H9 (cell line): ENCODE measurements around the gene GATD1. TPM values are rescaled to one million over a fixed set of nuclear protein-coding genes. Genes with fewer than 3 reads are reported as not detected.

ENCODE experiments used
- DNase-seq: peaks from one replicate; pipeline ENCODE4 v3.0.0-alpha.2; 2017
- H2AFZ ChIP-seq: one replicate; pipeline ENCODE4 v1.6.1; 2013; ENCODE audit warnings: mild to moderate bottlenecking, low read length, control low read depth, moderate library complexity
- H2AK5ac ChIP-seq: 2 replicates; pipeline ENCODE4 v1.6.1; 2013; ENCODE audit warnings: low read length, control low read depth, mixed read lengths; ENCODE audit not compliant: insufficient read length
- H2BK120ac ChIP-seq: one replicate; pipeline ENCODE4 v1.6.1; 2013; ENCODE audit warnings: low read depth, mild to moderate bottlenecking, low read length, control low read depth, inconsistent platforms; ENCODE audit not compliant: poor library complexity, severe bottlenecking
- H2BK12ac ChIP-seq: 2 replicates; pipeline ENCODE4 v1.6.1; 2013; ENCODE audit warnings: low read length, control low read depth, mixed read lengths, low read depth; ENCODE audit not compliant: insufficient read length
- H2BK15ac ChIP-seq: 2 replicates; pipeline ENCODE4 v1.6.1; 2013; ENCODE audit warnings: low read depth, low read length, control low read depth
- H2BK20ac ChIP-seq: one replicate; pipeline ENCODE4 v1.6.1; 2013; ENCODE audit warnings: low read depth, mild to moderate bottlenecking, low read length, control low read depth, inconsistent platforms; ENCODE audit not compliant: poor library complexity, severe bottlenecking
- H2BK5ac ChIP-seq: 2 replicates; pipeline ENCODE4 v1.6.1; 2013; ENCODE audit warnings: low read length, control low read depth, mixed read lengths; ENCODE audit not compliant: insufficient read length
- H3K14ac ChIP-seq: 2 replicates; pipeline ENCODE4 v1.6.1; 2013; ENCODE audit warnings: low read length, control low read depth; ENCODE audit not compliant: insufficient read depth
- H3K18ac ChIP-seq: 2 replicates; pipeline ENCODE4 v1.6.1; 2013; ENCODE audit warnings: low read depth, mild to moderate bottlenecking, mixed read lengths, low read length, control low read depth; ENCODE audit not compliant: insufficient read length
- H3K23ac ChIP-seq: 2 replicates; pipeline ENCODE4 v1.6.1; 2013; ENCODE audit warnings: low read length, control low read depth, mixed read lengths, low read depth; ENCODE audit not compliant: insufficient read length
- H3K23me2 ChIP-seq: 2 replicates; pipeline ENCODE4 v1.6.1; 2013; ENCODE audit warnings: low read depth, mild to moderate bottlenecking, mixed read lengths, low read length, control low read depth; ENCODE audit not compliant: insufficient read length, poor library complexity, severe bottlenecking
- H3K27ac ChIP-seq: 2 replicates; pipeline ENCODE4 v1.5.1; 2013; ENCODE audit warnings: low read length, control low read depth, mixed read lengths, low read depth; ENCODE audit not compliant: insufficient read length
- H3K27me3 ChIP-seq: 2 replicates; pipeline ENCODE4 v1.6.1; 2013; ENCODE audit warnings: low read length, control low read depth, inconsistent platforms; ENCODE audit not compliant: insufficient read depth
- H3K4ac ChIP-seq: 2 replicates; pipeline ENCODE4 v1.6.1; 2013; ENCODE audit warnings: low read depth, mild to moderate bottlenecking, control low read depth, inconsistent platforms, low read length, moderate library complexity
- H3K4me1 ChIP-seq: 2 replicates; pipeline ENCODE4 v1.6.1; 2013; ENCODE audit warnings: low read length, control low read depth, inconsistent platforms; ENCODE audit not compliant: insufficient read depth
- H3K4me2 ChIP-seq: 2 replicates; pipeline ENCODE4 v1.6.1; 2013; ENCODE audit warnings: low read length, control low read depth, mixed read lengths; ENCODE audit not compliant: insufficient read length, insufficient read depth
- H3K56ac ChIP-seq: 2 replicates; pipeline ENCODE4 v1.6.1; 2013; ENCODE audit warnings: low read depth, mild to moderate bottlenecking, mixed read lengths, low read length, control low read depth; ENCODE audit not compliant: insufficient read length
- H3K79me1 ChIP-seq: 2 replicates; pipeline ENCODE4 v1.6.1; 2013; ENCODE audit warnings: low read depth, mild to moderate bottlenecking, moderate library complexity, low read length, control low read depth, inconsistent platforms; ENCODE audit not compliant: insufficient read depth, poor library complexity, severe bottlenecking
- H3K79me2 ChIP-seq: 2 replicates; pipeline ENCODE4 v1.6.1; 2013; ENCODE audit warnings: low read length, control low read depth, inconsistent platforms; ENCODE audit not compliant: insufficient read depth
- H3K9ac ChIP-seq: 2 replicates; pipeline ENCODE4 v1.6.1; 2013; ENCODE audit warnings: low read length, control low read depth, mixed read lengths; ENCODE audit not compliant: insufficient read length; ENCODE audit errors: extremely low read depth
- H3K9me3 ChIP-seq: one replicate; pipeline ENCODE4 v1.6.1; 2013; ENCODE audit warnings: low read depth, low read length, inconsistent platforms; ENCODE audit not compliant: control insufficient read depth
- H3T11ph ChIP-seq: one replicate; pipeline ENCODE4 v1.6.1; 2013; ENCODE audit warnings: mild to moderate bottlenecking, low read length, control low read depth, inconsistent platforms
- H4K20me1 ChIP-seq: one replicate; pipeline ENCODE4 v1.6.1; 2013; ENCODE audit not compliant: control insufficient read depth, insufficient read length, insufficient read depth
- H4K5ac ChIP-seq: 2 replicates; pipeline ENCODE4 v1.6.1; 2013; ENCODE audit warnings: low read depth, mild to moderate bottlenecking, mixed read lengths, low read length, control low read depth; ENCODE audit not compliant: insufficient read length
- H4K8ac ChIP-seq: replicated peaks from 2 replicates; pipeline ENCODE4 v1.6.1; 2013; ENCODE audit warnings: low read length, control low read depth, mixed read lengths, low read depth; ENCODE audit not compliant: insufficient read length
- H4K91ac ChIP-seq: 2 replicates; pipeline ENCODE4 v1.6.1; 2013; ENCODE audit warnings: low read depth, mild to moderate bottlenecking, moderate library complexity, mixed read lengths, low read length, control low read depth; ENCODE audit not compliant: insufficient read length
- H3K27ac Mint-ChIP-seq, 3 experiments: 2 replicates in 2 of 3; 3 replicates in 1 of 3; pipeline ENCODE4 v1.8.0; 2020 to 2021; ENCODE audit warnings: mixed read lengths in 3 of 3, mild to moderate bottlenecking in 1 of 3, moderate library complexity in 1 of 3
- H3K27me3 Mint-ChIP-seq: 2 replicates; pipeline ENCODE4 v1.8.0; 2021; ENCODE audit warnings: low read depth, mild to moderate bottlenecking, moderate library complexity, mixed read lengths
- H3K36me3 Mint-ChIP-seq, 3 experiments: 2 replicates in 2 of 3; 3 replicates in 1 of 3; pipeline ENCODE4 v1.8.0; 2020 to 2021; ENCODE audit warnings: low read depth in 3 of 3, mixed read lengths in 3 of 3; ENCODE audit not compliant: insufficient read depth in 1 of 3
- H3K4me1 Mint-ChIP-seq, 2 experiments: 2 replicates each; pipeline ENCODE4 v1.8.0; 2020; ENCODE audit warnings: mixed read lengths in 2 of 2
- H3K4me3 Mint-ChIP-seq, 2 experiments: 2 replicates in 1 of 2; 3 replicates in 1 of 2; pipeline ENCODE4 v1.8.0; 2020 to 2021; ENCODE audit warnings: mild to moderate bottlenecking in 2 of 2, mixed read lengths in 2 of 2, moderate library complexity in 1 of 2
- H3K9me3 Mint-ChIP-seq, 2 experiments: 2 replicates in 1 of 2; 3 replicates in 1 of 2; pipeline ENCODE4 v1.8.0; 2020; ENCODE audit warnings: mild to moderate bottlenecking in 2 of 2, mixed read lengths in 2 of 2, moderate library complexity in 1 of 2
- WGBS: extraction: QIAGEN DNeasy Blood & Tissue Kit; methylation state at CpG from one replicate; pipeline ENCODE4 v1.1.7; 2013; ENCODE audit warnings: missing lambda C conversion rate, low lambda C conversion rate, mixed read lengths; ENCODE audit not compliant: insufficient read length; ENCODE audit errors: extremely low coverage; 5-methylcytosine and 5-hydroxymethylcytosine counted together
- total RNA-seq: library from RNA; stranded (reverse); gene quantifications from 2 replicates; pipeline ENCODE4 v1.2.1, GENCODE V29; 2021
- TF ChIP-seq, protein P1 (sequence below): fragments of 200-600 bp; sonication (generic); conservative IDR thresholded peaks from 3 replicates; pipeline ENCODE4 v1.8.0; 2021; ENCODE audit warnings: antibody characterized with exemption, mild to moderate bottlenecking

GATD1 gene
- total RNA-seq, 1 experiment from 2014 or later, result 60.0 TPM

DNA sequence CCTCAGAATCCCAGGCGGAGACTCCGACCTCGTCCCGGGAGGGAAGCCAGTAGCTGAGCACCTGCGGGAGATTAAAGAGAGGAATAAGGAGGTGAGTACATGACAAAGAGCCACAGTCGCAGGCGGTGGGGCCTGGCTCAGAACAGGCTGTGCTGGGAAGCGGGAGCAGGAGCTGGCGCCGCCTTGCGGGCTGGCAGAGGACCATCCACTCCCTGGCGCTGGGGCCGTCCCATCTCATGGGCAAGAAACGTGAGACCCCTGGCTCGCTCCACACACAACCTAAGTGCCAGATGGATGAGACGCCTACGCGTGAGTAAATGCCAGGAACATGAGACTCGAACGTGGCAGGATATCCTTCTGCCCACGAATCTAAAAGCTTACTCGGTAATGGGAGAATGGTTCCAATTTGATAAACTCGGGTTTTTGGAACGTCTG is 6.3 kb upstream of the GATD1 start:
- Mint-ChIP-seq H3K9me3 (no peaks in the 10 kb centered on the region), H3K27ac (peak overlapping the region in 2 of 3 experiments; percentile 78 to 81; a peak in 5 of 7 replicates), H3K4me1 (peaks cover 22 to 37% of the 10 kb centered on the region in 2 experiments), H3K36me3 (peaks cover 4 to 21% (median 17%) of the 10 kb centered on the region in 3 experiments; a peak in 6 of 7 replicates), H3K4me3 (peak overlapping the region; percentile 32 to 73; a peak in 4 of 5 replicates), H3K27me3 (peaks cover 10% of the 10 kb centered on the region)
- H3K4me1 ChIP-seq, result peaks cover 2% of the 10 kb centered on the region; the same call in 1 of the 2 replicates
- no peak overlapping the region for H2BK5ac ChIP-seq
- H2BK20ac ChIP-seq, result no peak overlapping the region
- no peaks in the 10 kb centered on the region for H3K9me3 ChIP-seq
- no peaks in the 10 kb centered on the region for H3K79me1 ChIP-seq
- no peak overlapping the region for H2AK5ac ChIP-seq
- H3K56ac ChIP-seq, result no peak overlapping the region
- no peak overlapping the region for H3K18ac ChIP-seq
- H4K8ac ChIP-seq, result no peak overlapping the region
- H3K14ac ChIP-seq, result no peak overlapping the region
- no peaks in the 10 kb centered on the region for H3K27me3 ChIP-seq
- H4K91ac ChIP-seq, result no peak overlapping the region
- H3K79me2 ChIP-seq, result no peaks in the 10 kb centered on the region
- no peak overlapping the region for H2AFZ ChIP-seq
- no peak overlapping the region for H4K5ac ChIP-seq
- H2BK120ac ChIP-seq, result no peak overlapping the region
- H3K4me2 ChIP-seq, result peak overlapping the region; percentile 3
- H3K27ac ChIP-seq, result no peak overlapping the region
- TF ChIP-seq, protein P1, sequence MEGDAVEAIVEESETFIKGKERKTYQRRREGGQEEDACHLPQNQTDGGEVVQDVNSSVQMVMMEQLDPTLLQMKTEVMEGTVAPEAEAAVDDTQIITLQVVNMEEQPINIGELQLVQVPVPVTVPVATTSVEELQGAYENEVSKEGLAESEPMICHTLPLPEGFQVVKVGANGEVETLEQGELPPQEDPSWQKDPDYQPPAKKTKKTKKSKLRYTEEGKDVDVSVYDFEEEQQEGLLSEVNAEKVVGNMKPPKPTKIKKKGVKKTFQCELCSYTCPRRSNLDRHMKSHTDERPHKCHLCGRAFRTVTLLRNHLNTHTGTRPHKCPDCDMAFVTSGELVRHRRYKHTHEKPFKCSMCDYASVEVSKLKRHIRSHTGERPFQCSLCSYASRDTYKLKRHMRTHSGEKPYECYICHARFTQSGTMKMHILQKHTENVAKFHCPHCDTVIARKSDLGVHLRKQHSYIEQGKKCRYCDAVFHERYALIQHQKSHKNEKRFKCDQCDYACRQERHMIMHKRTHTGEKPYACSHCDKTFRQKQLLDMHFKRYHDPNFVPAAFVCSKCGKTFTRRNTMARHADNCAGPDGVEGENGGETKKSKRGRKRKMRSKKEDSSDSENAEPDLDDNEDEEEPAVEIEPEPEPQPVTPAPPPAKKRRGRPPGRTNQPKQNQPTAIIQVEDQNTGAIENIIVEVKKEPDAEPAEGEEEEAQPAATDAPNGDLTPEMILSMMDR, result peak; percentile 95
- H2BK12ac ChIP-seq, result no peak overlapping the region
- peaks cover 4% of the 10 kb centered on the region for H3K23me2 ChIP-seq
- H3K23ac ChIP-seq, result no peak overlapping the region
- WGBS, result no CpG with 5 or more reads among the region's 24 CpGs
- H4K20me1 ChIP-seq, result no peaks in the 10 kb centered on the region
- H3K4ac ChIP-seq, result no peak overlapping the region
- H3K9ac ChIP-seq, result no peak overlapping the region
- H2BK15ac ChIP-seq, result no peak overlapping the region
- DNase-seq, result peak; percentile 99
- H3T11ph ChIP-seq, result no peak overlapping the region
